ENCODE results near the gene PRKCH.

- TF ChIP-seq CTCF (IDR thresholded peaks at IDR 0.05; ENCODE audit: poor library complexity) = no peak
- no peak for TF ChIP-seq EZH2phosphoT487 (IDR thresholded peaks at IDR 0.05; ENCODE audit: low read depth, severe bottlenecking, unreplicated experiment)
- no peak for TF ChIP-seq EZH2 (IDR thresholded peaks at IDR 0.05; ENCODE audit: borderline replicate concordance)
Measured at GRCh38 chr14:61504901-61505300, 183.5 kb downstream of the PRKCH start.

Data from hepatocyte (in vitro differentiated cells).